HG03025 (cell line): ENCODE results near the gene C4A.
"Not testable (repeated sequence)": the region's sequence is repeated elsewhere in the genome, so short reads cannot be mapped to it uniquely, and the experiment has no call there.

Experiments
- ATAC-seq: cut with Tn5 transposase; IDR thresholded peaks from one replicate; pipeline ENCODE4 v1.9.1; 2021; ENCODE audit warnings: mild to moderate bottlenecking, moderate library complexity; ENCODE audit not compliant: unreplicated experiment, low FRiP score

C4A gene

DNA sequence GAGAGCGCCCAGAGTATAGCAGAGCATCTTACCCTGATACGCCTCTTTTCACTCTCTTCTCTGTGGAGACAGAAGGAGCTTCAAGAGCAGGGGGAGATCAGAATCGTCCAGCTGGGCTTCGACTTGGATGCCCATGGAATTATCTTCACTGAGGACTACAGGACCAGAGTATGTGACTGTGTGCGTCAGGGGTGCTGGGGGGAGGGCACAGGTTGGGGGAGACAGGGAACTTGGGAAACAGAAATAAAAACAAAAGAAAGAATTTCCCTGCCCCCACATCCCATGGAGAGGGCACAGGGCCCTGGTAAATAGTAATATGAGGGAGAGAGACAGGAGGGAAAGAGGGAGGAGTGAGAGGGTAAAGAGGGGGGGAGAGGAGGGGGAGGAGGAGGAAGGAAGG lies 3.0 kb upstream of the C4A start:
- ATAC-seq, result no peak

DNA sequence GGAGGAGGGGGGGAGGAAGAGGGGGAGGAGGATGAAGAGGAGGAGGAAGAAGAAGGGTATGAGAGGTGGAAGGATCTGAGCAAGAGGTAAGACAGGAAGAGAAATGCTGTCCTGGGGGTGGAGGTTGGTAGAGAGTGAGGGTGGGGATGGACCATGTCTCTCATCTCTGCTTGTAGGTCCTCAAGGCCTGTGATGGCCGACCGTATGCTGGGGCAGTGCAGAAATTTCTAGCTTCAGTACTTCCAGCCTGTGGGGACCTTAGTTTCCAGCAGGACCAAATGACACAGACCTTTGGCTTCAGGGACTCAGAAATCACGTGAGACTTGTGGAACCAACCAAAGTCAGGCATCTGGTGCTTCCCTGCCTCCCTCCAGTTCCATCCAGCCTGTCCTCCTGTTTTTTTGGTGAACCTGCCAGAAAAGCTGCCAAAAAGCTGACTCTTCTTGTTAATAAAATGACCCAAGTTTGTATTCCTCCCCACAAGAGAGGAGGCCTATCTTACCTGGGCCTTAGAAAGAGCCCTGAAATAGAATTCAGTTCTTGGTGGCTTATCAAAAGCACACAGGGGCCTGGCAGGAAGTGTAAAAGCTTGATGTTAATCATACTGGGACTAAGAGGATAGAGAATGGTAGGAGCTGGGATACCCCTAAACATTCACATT lies 2.5 kb upstream of the C4A start:
- no peak for ATAC-seq

DNA sequence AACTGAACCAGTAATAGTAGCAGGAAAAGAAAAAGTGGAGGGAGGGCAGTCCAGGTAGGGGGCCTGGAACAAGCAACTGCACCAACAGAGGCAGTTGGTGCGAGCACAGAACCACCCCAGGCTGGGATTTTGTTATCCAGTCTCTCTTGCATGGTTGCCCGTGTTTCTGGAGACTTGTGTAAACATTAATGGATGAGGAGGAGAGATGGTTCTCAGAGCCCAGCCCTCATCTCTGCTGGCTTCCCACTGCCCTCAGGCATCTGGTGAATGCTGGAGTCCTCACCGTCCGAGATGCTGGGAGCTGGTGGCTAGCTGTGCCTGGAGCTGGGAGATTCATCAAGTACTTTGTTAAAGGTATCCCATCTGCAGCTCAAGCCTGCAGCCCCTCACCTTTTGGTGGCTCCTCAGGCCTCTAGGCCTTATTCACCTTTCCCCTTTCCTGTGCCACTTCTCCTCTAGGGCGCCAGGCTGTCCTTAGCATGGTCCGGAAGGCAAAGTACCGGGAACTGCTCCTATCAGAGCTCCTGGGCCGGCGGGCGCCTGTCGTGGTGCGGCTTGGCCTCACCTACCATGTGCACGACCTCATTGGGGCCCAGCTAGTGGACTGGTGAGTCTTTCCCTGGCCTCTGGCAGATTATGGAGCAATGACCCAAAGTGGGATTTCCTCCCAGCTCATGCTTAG lies 1.5 kb upstream of the C4A start:
- ATAC-seq, result not testable (repeated sequence)

DNA sequence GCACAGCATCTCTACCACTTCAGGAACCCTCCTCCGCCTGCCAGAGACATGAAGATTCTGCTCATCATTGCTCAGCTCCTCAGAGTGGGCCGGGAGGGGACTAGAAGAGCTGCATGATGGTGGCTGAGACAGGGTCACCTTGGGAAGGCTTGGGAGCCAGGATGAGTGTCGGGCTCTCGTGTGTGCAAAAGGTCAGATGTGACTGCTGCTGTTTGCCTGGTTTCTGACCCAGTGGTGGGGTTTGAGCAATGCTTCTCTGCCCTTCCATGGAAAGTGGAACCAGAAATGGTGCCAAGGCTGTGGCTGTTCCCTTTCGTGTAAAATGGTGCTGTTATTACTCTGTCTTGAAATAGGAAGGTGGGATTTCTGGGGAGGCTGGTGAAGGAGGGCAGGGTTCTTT lies 859 bp upstream of the C4A start:
- ATAC-seq, result not testable (repeated sequence)

DNA sequence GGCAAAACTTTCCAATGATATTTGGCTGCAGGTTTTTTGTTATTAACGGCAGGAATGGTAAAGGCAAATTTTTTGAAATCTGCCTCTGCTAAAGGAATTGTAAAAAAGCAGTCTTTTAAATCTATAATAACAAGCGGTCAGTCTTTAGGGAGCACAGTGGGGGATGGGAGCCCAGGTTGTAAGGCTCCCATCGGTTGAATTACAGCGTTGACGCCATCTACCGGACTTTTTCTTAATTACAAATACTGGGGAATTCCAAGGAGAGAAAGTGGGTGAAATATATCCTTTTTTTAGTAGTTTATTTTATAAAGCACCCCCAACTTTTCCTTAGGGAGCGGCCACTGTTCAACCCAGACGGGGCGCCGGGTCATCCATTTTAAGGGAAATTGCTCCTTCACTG lies 7.5 kb downstream of the C4A start:
- ATAC-seq, result not testable (repeated sequence)

DNA sequence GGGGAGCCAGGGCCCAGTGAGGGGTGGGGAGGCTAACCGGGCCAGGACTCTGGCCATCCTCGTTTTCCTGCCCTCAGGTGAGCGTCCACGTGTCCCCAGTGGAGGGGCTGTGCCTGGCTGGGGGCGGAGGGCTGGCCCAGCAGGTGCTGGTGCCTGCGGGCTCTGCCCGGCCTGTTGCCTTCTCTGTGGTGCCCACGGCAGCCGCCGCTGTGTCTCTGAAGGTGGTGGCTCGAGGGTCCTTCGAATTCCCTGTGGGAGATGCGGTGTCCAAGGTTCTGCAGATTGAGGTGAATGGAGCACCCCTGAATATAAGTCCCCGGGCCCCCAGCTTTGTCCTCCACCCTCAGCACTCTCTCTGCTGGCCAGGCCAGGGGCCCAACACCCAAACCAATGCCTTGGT lies 12.6 kb downstream of the C4A start:
- not testable (repeated sequence) for ATAC-seq

DNA sequence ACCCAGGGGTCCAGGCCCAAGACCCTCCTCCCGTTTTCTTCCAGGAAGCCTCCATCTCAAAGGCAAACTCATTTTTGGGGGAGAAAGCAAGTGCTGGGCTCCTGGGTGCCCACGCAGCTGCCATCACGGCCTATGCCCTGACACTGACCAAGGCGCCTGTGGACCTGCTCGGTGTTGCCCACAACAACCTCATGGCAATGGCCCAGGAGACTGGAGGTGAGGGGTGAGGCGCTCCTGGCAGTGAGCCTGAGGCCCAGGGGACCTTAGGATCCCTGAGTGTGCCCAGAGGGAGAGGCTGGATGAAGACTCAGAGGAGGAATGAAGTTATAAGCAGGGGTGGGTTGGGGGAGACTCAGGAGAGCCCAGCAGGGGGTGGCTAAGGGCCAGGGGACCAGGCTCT lies 14.5 kb downstream of the C4A start:
- not testable (repeated sequence) for ATAC-seq

DNA sequence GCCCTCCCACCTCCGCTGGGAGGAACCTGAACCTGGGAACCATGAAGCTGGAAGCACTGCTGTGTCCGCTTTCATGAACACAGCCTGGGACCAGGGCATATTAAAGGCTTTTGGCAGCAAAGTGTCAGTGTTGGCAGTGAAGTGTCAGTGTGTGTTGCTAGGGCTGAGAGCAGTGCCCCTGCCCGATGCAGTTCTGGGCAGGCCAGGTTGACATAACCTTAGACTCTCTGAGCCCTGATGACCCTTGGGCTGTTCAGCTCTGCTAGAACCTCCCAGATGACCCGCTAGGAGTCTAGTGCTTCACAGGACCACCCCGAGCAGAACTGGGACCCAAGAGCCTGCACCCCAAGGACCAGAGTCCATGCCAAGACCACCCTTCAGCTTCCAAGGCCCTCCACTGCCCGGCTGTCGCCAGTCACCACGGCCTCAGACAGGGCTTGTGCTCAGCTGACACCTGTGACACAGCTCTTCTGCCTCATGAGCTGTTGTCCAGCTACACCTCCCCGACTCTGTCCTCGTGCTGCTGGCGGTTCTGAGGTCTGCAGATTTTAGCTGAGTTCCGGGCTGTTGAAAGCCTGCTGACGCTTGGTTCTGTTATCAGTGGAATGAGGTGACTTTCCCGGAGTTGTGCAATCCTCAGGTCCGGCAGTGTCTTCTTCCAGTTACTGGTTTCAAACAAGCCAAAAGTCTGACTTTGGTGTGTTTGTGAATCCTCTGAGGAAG lies 20.9 kb downstream of the C4A start:
- ATAC-seq, result not testable (repeated sequence)

DNA sequence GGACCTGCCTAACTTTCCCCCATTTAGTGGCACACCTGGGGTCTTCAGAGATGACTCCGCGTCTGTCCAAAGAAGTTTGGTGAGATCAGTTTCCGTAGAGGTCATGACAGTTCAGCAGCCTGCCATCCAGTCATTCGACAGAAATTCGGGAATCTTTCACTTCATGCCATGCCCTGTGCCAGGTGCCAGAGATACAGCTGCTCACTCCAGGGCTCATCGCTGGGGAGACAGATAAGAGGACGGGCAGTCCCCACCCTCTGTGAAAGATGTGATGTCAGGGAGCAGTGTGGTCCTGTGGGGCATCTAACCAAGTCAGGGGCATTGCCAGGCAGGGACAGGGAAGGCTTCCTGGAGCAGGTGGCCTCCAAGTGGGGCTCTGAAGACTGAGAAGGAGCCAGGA lies 21.4 kb downstream of the C4A start:
- ATAC-seq, result not testable (repeated sequence)

DNA sequence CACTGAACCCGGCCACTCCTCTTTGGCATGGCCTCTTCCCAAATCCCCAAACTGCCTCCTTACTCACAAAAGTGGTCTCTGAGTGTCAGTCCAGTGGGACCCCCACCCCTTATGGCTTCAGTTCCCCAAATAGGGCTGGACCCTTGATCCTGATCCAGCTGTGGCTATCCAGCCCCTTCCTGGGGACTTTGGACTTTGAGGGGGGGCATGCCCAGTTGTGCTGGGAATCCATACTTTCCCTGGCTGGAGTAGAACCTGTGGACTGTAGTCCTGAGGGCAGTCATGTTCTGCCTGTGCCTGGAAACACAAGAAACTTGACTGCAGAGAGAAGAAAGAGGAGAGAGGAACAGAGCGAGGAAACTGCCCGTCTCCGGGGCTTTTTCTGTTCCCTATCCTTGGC lies 22.5 kb downstream of the C4A start:
- ATAC-seq, result not testable (repeated sequence)

DNA sequence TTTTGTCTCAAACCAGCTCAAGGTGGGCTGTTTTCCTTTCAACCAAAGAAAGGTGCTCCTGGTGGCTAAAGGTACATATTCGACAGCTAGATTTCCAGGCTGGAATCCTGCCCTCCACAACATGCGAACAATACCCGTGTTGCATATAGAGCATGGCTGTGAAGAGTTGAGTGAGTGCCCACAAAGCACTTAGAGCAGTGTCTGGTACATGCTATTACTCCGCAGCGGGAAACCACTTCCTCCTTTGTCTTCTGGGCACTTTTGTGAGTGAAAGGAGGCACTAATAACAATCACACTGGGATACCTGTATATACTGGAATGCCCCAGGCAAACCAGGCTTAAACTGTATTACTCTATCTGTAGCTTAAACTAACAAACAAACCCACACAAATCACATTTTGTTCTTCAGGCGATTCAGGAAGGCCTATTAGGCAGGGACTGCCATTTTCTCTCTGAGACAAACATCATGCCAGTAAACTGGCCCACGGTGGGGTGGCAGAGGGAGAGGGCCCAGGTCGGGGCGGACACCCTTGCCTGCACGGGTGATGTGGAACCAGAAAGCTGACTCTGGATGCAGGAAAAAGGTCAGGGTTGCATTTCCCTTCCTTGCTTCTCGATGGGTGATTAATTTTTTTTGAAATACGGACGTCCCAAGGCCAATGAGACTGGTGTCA lies 23.1 kb downstream of the C4A start:
- not testable (repeated sequence) for ATAC-seq

DNA sequence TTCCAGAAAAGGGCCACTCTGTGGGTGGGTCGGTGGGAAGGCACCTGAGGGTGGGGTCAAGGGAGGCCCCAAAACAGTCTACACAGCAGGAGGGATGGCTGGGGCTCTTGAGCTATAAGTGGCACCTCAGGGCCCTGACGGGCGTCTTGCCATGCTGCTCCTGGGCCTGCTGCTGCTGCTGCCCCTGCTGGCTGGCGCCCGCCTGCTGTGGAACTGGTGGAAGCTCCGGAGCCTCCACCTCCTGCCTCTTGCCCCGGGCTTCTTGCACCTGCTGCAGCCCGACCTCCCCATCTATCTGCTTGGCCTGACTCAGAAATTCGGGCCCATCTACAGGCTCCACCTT lies 23.7 kb downstream of the C4A start:
- ATAC-seq, result not testable (repeated sequence)

DNA sequence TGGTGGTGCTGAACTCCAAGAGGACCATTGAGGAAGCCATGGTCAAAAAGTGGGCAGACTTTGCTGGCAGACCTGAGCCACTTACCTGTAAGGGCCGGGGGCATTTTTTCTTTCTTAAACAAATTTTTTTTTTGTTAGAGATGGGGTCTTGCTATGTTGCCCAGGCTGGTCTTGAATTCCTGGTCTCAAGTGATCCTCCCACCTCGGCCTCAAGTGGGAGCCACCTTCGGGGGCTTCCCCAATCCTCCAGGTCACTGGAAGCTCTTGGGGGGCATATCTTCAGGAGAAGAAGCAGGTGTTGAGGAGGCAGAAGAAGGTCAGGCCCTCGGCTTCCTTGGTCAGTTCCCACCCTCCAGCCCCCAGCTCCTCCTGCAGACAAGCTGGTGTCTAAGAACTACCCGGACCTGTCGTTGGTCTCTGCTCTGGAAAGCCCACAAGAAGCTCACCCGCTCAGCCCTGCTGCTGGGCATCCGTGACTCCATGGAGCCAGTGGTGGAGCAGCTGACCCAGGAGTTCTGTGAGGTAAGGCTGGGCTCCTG lies 24.2 kb downstream of the C4A start:
- ATAC-seq, result not testable (repeated sequence)

DNA sequence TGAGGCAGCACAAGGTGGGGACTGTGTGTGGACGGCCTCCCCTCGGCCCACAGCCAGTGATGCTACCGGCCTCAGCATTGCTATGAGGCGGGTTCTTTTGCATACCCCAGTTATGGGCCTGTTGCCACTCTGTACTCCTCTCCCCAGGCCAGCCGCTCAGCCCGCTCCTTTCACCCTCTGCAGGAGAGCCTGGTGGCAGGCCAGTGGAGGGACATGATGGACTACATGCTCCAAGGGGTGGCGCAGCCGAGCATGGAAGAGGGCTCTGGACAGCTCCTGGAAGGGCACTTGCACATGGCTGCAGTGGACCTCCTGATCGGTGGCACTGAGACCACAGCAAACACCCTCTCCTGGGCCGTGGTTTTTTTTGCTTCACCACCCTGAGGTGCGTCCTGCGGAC lies 25.2 kb downstream of the C4A start:
- not testable (repeated sequence) for ATAC-seq

DNA sequence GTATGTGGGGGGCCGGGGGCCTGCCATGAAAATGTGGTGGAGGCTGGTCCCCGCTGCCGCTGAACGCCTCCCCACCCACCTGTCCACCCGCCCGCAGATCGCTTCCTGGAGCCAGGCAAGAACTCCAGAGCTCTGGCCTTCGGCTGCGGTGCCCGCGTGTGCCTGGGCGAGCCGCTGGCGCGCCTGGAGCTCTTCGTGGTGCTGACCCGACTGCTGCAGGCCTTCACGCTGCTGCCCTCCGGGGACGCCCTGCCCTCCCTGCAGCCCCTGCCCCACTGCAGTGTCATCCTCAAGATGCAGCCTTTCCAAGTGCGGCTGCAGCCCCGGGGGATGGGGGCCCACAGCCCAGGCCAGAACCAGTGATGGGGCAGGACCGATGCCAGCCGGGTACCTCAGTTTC lies 26.2 kb downstream of the C4A start:
- not testable (repeated sequence) for ATAC-seq

DNA sequence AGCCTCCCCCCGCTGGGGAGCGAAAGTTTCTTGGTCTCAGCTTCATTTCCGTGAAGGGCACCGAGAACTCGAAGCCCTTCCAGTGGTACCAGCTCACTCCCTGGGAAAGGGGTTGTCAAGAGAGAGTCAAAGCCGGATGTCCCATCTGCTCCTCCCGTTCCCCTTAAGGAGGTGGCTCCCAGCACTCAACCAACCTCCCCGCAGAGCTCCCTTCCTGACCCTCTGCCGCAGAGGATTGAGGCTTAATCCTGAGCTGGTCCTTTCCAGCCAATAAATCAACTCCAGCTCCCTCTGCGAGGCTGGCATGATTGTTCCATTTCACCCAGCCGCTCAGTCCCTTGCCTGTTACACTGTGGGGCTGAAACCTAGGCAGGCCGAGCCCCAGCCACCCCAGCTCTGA lies 26.8 kb downstream of the C4A start:
- ATAC-seq, result not testable (repeated sequence)

DNA sequence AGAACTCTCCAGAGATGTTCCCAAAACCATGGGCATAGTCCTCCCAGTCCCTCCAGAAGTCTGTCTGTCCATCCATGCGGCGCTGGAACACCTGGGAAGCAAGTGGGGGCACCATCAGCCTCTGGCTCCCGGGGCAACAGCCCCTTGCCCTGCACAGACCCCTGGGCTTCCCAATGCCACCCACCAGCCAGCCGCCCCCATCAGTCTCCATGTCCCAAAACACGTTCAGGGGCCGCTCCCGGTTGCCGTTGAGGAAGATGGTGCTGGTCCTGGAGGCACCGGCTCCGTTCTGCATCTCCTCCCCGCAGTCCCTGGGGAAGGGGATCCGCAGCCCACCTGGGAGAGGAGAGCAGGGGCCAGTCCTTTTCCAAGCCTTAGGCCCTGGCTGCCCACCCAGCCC lies 27.7 kb downstream of the C4A start:
- ATAC-seq, result not testable (repeated sequence)

DNA sequence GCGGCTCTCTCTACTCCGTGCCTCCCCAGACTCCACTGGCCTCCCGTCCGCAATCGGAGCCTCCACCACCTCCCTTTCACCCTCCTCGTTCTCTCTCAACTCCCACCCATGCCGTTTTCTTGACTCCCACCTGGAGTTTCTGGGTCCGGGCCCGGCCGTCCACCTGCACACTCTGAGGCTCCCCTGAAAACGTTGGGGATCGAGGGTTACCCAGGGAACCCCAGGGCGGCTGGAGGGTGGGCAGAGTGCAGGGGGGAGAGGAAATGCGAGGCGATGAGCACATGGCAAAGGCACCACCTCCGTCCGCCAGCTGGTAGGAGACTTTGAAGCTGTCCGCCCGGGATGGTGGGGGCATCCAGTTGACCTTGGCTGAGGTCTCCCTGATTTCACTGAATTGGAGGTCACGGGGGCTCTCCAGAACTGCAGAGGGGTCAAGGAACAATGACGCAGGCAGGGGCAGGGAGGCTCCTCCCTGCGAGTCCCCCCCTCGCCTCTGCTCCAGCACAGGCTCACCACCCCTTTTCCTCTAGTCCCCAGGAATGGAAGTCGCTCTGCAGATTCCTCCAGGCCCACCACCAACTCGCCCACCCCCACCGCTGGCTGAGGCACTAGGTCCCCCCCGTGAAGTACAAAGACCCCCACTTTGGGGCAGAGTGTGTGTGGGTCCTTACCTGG lies 29.1 kb downstream of the C4A start:
- not testable (repeated sequence) for ATAC-seq

DNA sequence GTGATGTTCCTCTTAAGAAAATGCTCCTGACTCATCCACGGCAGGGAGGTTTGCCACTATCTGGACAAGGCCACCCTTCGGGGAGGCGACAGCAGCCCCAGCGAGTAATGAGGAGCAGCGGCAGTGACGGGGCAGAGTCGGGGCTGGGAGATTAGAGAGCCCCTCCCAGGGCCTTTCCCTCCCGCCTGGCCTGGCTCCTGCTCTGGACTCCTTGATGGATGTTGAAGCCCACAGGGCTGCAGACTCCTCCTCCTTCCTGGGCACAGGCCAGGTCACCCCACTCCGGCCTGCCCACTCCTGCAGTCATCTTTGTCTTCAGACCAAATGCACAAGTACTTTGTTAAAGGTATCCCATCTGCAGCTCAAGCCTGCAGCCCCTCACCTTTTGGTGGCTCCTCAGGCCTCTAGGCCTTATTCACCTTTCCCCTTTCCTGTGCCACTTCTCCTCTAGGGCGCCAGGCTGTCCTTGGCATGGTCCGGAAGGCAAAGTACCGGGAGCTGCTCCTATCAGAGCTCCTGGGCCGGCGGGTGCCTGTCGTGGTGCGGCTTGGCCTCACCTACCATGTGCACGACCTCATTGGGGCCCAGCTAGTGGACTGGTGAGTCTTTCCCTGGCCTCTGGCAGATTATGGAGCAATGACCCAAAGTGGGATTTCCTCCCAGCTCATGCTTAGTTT lies 31.2 kb downstream of the C4A start:
- not testable (repeated sequence) for ATAC-seq

DNA sequence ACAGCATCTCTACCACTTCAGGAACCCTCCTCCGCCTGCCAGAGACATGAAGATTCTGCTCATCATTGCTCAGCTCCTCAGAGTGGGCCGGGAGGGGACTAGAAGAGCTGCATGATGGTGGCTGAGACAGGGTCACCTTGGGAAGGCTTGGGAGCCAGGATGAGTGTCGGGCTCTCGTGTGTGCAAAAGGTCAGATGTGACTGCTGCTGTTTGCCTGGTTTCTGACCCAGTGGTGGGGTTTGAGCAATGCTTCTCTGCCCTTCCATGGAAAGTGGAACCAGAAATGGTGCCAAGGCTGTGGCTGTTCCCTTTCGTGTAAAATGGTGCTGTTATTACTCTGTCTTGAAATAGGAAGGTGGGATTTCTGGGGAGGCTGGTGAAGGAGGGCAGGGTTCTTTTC lies 31.9 kb downstream of the C4A start:
- not testable (repeated sequence) for ATAC-seq
